Endothelial cell of umbilical vein (primary cell): ENCODE results near the gene NXN.

ENCODE experiments used
- CTCF ChIP-seq, 2 donors: IDR thresholded peaks; 1 replicate in 1 of 2; 2 replicates in 1 of 2; pipeline ENCODE4 v1.5.1; 2011; ENCODE audit warnings: low read length in 2 of 2, mild to moderate bottlenecking in 2 of 2, moderate library complexity in 2 of 2, control low read depth in 1 of 2, inconsistent platforms in 1 of 2, low read depth in 1 of 2; ENCODE audit not compliant: insufficient read depth in 1 of 2; ENCODE audit errors: extremely low read depth in 1 of 2
- EZH2 ChIP-seq: IDR thresholded peaks from 2 replicates; pipeline ENCODE4 v1.6.1; 2012; ENCODE audit warnings: borderline replicate concordance, low read depth, mild to moderate bottlenecking, moderate library complexity, low read length, inconsistent platforms; ENCODE audit not compliant: severe bottlenecking
- FOS ChIP-seq: IDR thresholded peaks from 2 replicates; pipeline ENCODE4 v1.6.1; 2011; ENCODE audit warnings: mild to moderate bottlenecking, low read length, moderate library complexity, borderline replicate concordance; ENCODE audit not compliant: insufficient read depth
- JUN ChIP-seq: IDR thresholded peaks from 2 replicates; pipeline ENCODE4 v1.6.1; 2011; ENCODE audit warnings: borderline replicate concordance, low read depth; ENCODE audit not compliant: insufficient read length, insufficient read depth
- MAX ChIP-seq: IDR thresholded peaks from 2 replicates; pipeline ENCODE4 v1.6.1; 2011; ENCODE audit not compliant: insufficient read depth, insufficient read length
- POLR2A ChIP-seq: IDR thresholded peaks from 2 replicates; pipeline ENCODE4 v1.6.1; 2012; ENCODE audit warnings: low read depth, mild to moderate bottlenecking, control low read depth, low read length
- POLR2AphosphoS5 ChIP-seq: IDR thresholded peaks from 2 replicates; pipeline ENCODE4 v1.6.1; 2012; ENCODE audit warnings: low read depth, mild to moderate bottlenecking, control low read depth, low read length, moderate library complexity; ENCODE audit not compliant: insufficient read depth

- TF ChIP-seq EZH2 (no peak), CTCF (IDR thresholded peaks at IDR 0.05; ENCODE audit: extremely low read depth in 1 of 2, insufficient read depth in 1 of 2, low read depth in 1 of 2, low read length in 2 of 2) (no peak), POLR2A (no peak), MAX (no peak), FOS (no peak), POLR2AphosphoS5 (no peak), JUN (no peak)
Observed at GRCh38 chr17:945672-946071, 33.9 kb downstream of the NXN start.
